ENCODE data around the gene FSIP2.

Gene FSIP2

DNA sequence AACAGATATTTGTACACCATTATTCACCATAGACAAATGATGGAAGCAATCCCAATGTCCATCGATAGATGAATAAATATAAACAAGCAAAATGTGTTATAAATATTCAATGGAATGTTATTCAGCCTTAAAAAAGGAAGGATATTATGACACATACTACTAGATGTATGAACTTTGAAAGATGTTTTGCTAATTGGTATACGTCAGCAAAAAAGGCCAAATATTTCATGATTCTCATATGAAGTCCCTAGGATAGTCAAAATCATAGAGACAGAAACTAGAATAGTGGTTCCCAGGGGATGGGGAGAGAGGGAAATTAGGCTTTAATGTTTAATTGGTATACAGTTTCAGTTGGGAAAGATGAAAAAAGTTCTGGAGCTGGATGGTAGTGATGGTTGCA lies 85.2 kb downstream of the FSIP2 start:
- DNase-seq (ENCODE audit: low spot score), result no peak
- TF ChIP-seq CTCF (IDR thresholded peaks at IDR 0.05; ENCODE audit: extremely low read depth, insufficient read depth, missing control alignments), result no peak
- in situ Hi-C loops (cut with MboI; ENCODE audit: low pct_unique_long_range_greater_than_20kb, low sequenced_read_pairs, unreplicated experiment), result no loop called here

DNA sequence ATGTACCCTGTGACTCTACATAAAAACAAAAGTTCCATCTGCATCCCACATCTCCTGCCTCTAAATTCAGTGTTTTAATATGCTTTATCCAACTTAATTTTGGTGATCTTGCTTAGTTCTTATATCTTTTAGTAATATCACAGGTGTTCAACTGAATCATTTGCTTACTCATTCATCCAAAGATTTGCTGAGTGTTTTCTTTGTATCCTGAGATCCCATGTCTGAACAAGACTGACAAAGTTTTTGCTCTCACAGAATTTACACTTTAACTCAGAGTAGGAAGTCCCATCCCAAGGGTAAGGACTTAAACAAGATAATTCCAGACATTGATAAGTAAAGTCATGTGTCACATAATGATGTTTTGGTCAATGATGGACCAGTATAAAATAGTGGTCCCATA lies 87.0 kb downstream of the FSIP2 start:
- TF ChIP-seq CTCF (IDR thresholded peaks at IDR 0.05; ENCODE audit: extremely low read depth, insufficient read depth, missing control alignments), result no peak
- no peak for DNase-seq (ENCODE audit: low spot score)
- in situ Hi-C loops (cut with MboI; ENCODE audit: low pct_unique_long_range_greater_than_20kb, low sequenced_read_pairs, unreplicated experiment), result no loop called here

DNA sequence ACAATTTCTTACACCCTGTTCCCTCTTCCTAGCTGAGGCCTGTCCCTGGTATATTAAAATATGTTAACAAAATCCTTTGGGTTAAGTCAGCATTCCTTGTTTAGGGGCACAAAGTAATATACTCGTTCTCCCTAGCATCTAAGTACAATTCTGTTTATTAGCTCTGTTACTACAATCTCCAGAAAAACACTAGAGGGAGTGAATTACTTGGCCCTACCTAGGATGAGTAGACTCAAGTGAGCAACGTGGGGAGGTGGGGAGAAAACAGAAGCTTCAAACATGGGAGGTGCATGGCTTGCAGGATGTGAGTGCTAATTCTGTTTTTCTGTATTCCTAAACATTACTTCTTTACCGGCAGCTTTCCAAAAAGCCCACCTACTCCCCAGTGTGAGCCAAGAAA lies 89.7 kb downstream of the FSIP2 start:
- no peak for DNase-seq (ENCODE audit: low spot score)
- in situ Hi-C loops (cut with MboI; ENCODE audit: low pct_unique_long_range_greater_than_20kb, low sequenced_read_pairs, unreplicated experiment), result no loop called here
- no peak for TF ChIP-seq CTCF (IDR thresholded peaks at IDR 0.05; ENCODE audit: extremely low read depth, insufficient read depth, missing control alignments)

- TF ChIP-seq CTCF (IDR thresholded peaks at IDR 0.05; ENCODE audit: extremely low read depth, insufficient read depth, missing control alignments), result no peak
- in situ Hi-C loops (cut with MboI; ENCODE audit: low pct_unique_long_range_greater_than_20kb, low sequenced_read_pairs, unreplicated experiment), result no loop called here
- DNase-seq (ENCODE audit: low spot score), result no peak
Observed at GRCh38 chr2:185833864-185834263, 95.3 kb downstream of the FSIP2 start.

DNA sequence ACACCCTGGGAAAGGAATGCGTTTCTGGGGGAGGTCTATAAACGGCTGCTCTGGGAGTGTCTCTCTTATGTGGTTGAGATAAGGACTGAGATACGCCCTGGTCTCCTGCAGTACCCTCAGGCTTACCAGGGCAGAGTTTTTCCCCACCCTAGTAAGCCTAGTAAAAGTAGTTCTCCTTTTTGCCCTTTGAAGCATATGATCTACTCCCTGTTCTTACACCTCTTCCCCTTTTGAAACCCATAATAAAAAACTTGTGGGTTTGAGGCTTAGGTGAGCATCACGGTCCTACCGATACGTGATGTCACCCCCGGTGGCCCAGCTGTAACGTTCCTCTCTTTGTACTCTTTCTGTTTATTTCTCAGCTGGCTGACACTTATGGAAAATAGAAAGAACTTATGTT lies 97.4 kb downstream of the FSIP2 start:
- DNase-seq (ENCODE audit: low spot score), result no peak
- TF ChIP-seq CTCF (IDR thresholded peaks at IDR 0.05; ENCODE audit: extremely low read depth, insufficient read depth, missing control alignments), result no peak
- in situ Hi-C loops (cut with MboI; ENCODE audit: low pct_unique_long_range_greater_than_20kb, low sequenced_read_pairs, unreplicated experiment), result no loop called here

- no peak for TF ChIP-seq CTCF (IDR thresholded peaks at IDR 0.05; ENCODE audit: extremely low read depth, insufficient read depth, missing control alignments)
- DNase-seq (ENCODE audit: low spot score), result no peak
- in situ Hi-C loops (cut with MboI; ENCODE audit: low pct_unique_long_range_greater_than_20kb, low sequenced_read_pairs, unreplicated experiment), result no loop called here
Observed at GRCh38 chr2:185854885-185855284, 116.3 kb downstream of the FSIP2 start.

DNA sequence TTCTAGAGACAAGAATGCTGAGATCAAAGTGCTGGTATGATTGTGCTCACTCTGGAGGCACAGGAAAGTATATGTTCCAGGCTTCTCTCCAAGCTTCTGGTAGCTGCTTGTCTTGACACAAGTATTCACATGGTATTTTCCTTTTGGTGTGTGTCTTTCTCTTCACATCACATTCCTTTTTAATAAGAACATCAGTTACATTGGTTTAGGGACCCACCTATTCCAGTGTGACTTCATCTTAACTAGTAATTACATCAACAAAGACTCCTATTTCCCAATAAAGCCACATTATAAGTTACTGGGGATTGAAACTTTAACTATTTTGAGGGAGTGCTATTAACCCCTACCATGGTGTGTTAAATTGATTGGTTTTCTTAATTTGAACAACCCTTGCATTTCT lies 119.1 kb downstream of the FSIP2 start:
- TF ChIP-seq CTCF (IDR thresholded peaks at IDR 0.05; ENCODE audit: extremely low read depth, insufficient read depth, missing control alignments), result no peak
- in situ Hi-C loops (cut with MboI; ENCODE audit: low pct_unique_long_range_greater_than_20kb, low sequenced_read_pairs, unreplicated experiment), result no loop called here
- DNase-seq (ENCODE audit: low spot score), result no peak
